Prostate gland (tissue), 2 donors: ENCODE data around the gene TSHZ2.

Experiments used
- POLR2A ChIP-seq: fragments of 450-650 bp; IDR thresholded peaks from one replicate; pipeline ENCODE4 v1.6.1; 2016; ENCODE audit warnings: antibody characterized with exemption, mild to moderate bottlenecking
- POLR2AphosphoS5 ChIP-seq: sonication (generic); formaldehyde crosslinking; IDR thresholded peaks from one replicate; pipeline ENCODE4 v1.6.1; 2017; ENCODE audit warnings: antibody characterized with exemption
- TF ChIP-seq, protein P1 (sequence below), 4 experiments: fragments of 200-600 bp in 2 of 4; fragments of 450-650 bp in 2 of 4; sonication (generic) in 2 of 4; IDR thresholded peaks; 1 replicate in 3 of 4; 2 replicates in 1 of 4; pipeline ENCODE4 v1.5.1; 2016 to 2019; ENCODE audit warnings: antibody characterized with exemption in 4 of 4, mild to moderate bottlenecking in 2 of 4, moderate library complexity in 2 of 4

DNA sequence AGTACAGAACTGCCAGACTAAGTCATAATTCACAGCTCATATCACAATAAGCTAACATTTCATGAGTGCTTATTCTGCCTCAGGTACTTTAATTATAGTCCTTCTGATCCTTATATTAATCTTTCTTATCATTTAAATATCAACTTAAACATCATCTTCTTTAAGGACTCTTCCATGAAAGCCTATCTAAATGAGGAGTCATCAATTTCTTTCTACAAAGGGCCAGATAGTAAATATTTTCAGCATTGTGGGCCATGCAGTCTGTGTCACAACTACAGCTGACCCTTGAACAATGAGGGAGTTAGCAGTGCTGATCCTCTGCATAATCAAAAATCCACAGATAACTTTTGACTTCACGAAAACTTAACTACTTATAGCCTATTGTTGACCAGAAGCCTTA lies 306.4 kb downstream of the TSHZ2 start:
- TF ChIP-seq, protein P1, sequence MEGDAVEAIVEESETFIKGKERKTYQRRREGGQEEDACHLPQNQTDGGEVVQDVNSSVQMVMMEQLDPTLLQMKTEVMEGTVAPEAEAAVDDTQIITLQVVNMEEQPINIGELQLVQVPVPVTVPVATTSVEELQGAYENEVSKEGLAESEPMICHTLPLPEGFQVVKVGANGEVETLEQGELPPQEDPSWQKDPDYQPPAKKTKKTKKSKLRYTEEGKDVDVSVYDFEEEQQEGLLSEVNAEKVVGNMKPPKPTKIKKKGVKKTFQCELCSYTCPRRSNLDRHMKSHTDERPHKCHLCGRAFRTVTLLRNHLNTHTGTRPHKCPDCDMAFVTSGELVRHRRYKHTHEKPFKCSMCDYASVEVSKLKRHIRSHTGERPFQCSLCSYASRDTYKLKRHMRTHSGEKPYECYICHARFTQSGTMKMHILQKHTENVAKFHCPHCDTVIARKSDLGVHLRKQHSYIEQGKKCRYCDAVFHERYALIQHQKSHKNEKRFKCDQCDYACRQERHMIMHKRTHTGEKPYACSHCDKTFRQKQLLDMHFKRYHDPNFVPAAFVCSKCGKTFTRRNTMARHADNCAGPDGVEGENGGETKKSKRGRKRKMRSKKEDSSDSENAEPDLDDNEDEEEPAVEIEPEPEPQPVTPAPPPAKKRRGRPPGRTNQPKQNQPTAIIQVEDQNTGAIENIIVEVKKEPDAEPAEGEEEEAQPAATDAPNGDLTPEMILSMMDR (IDR thresholded peaks at IDR 0.05), result no peak
- no peak for TF ChIP-seq POLR2A
- TF ChIP-seq POLR2AphosphoS5, result no peak
